CD4-positive, alpha-beta T cell (primary cell): ENCODE results near the gene CADM1. TPM values are rescaled to one million over a fixed set of nuclear protein-coding genes. Genes with fewer than 3 reads are reported as not detected.

Experiments
- ATAC-seq: fragments of 200-7000 bp; cut with Tn5 transposase; one replicate; pipeline ENCODE4 v1.10.0; 2022; ENCODE audit warnings: mild to moderate bottlenecking; ENCODE audit not compliant: poor library complexity
- CTCF ChIA-PET: fragments of 350-600 bp; sonication (Branson Sonifier 250); formaldehyde crosslinking; loops from one replicate; lab custom pipeline; 2021; ENCODE audit warnings: antibody characterized with exemption, inconsistent platforms; lab: Charles Lee
- POLR2A ChIA-PET: fragments of 350-600 bp; sonication (Branson Sonifier 250); formaldehyde crosslinking; loops from one replicate; lab custom pipeline; 2021; ENCODE audit warnings: antibody characterized with exemption, inconsistent platforms; lab: Charles Lee
- DNase-seq, 14 experiments: peaks; one replicate each; pipeline ENCODE4 v3.0.0-alpha.2; 2013 to 2020; ENCODE audit warnings: mixed read lengths in 2 of 14
- H3K27ac ChIP-seq, 2 donors: one replicate each; pipeline versions ENCODE4 v1.5.1 to v1.7.0; 2013; ENCODE audit warnings: low read length in 2 of 2, low read depth in 1 of 2, mild to moderate bottlenecking in 1 of 2
- H3K27me3 ChIP-seq, 2 experiments: 1 replicate in 1 of 2; 2 replicates in 1 of 2; pipeline versions ENCODE4 v1.6.1 to v1.7.0; 2013; ENCODE audit warnings: low read length in 2 of 2, control low read depth in 1 of 2, mild to moderate bottlenecking in 1 of 2, moderate library complexity in 1 of 2; ENCODE audit not compliant: insufficient read depth in 2 of 2, control insufficient read depth in 1 of 2
- H3K36me3 ChIP-seq: one replicate; pipeline ENCODE4 v1.6.1; 2013; ENCODE audit warnings: low read length, control low read depth; ENCODE audit not compliant: insufficient read depth
- H3K4me1 ChIP-seq: one replicate; pipeline ENCODE4 v1.6.1; 2013; ENCODE audit warnings: low read length, control low read depth; ENCODE audit not compliant: insufficient read depth
- H3K4me3 ChIP-seq: one replicate; pipeline ENCODE4 v1.5.1; 2013; ENCODE audit warnings: mild to moderate bottlenecking, low read length, moderate library complexity
- H3K9me3 ChIP-seq, 2 experiments: 1 replicate in 1 of 2; 2 replicates in 1 of 2; pipeline versions ENCODE4 v1.6.1 to v1.7.0; 2013; ENCODE audit warnings: low read length in 2 of 2, mild to moderate bottlenecking in 2 of 2, control low read depth in 1 of 2, moderate library complexity in 1 of 2; ENCODE audit not compliant: control insufficient read depth in 1 of 2, insufficient read depth in 1 of 2
- H3K27ac Mint-ChIP-seq: one replicate; pipeline ENCODE4 v1.8.0; 2020; ENCODE audit warnings: mixed read lengths
- H3K27me3 Mint-ChIP-seq: one replicate; pipeline ENCODE4 v1.8.0; 2021; ENCODE audit warnings: mixed read lengths
- H3K36me3 Mint-ChIP-seq: one replicate; pipeline ENCODE4 v1.8.0; 2021; ENCODE audit warnings: low read depth, mixed read lengths
- H3K4me1 Mint-ChIP-seq: one replicate; pipeline ENCODE4 v1.8.0; 2021; ENCODE audit warnings: low read depth, mixed read lengths
- H3K4me3 Mint-ChIP-seq: one replicate; pipeline ENCODE4 v1.8.0; 2020; ENCODE audit warnings: mild to moderate bottlenecking, mixed read lengths
- H3K9me3 Mint-ChIP-seq: one replicate; pipeline ENCODE4 v1.8.0; 2020; ENCODE audit warnings: mixed read lengths
- intact Hi-C, 2 experiments: fragments of 100-400 bp; cut with DNase I in 1 of 2; cut with micrococcal nuclease in 1 of 2; formaldehyde crosslinking; loops; one replicate each; pipeline versions ENCODE4 v1.15.1 to v1.9.0; 2023 to 2025; cut with DNase I, micrococcal nuclease
- total RNA-seq, 174 experiments: library from RNA in 2 of 174; stranded (reverse) in 2 of 174; gene quantifications; one replicate each; pipeline ENCODE4 v1.2.3 and lab custom pipeline; 2021 to 2026
- TF ChIP-seq, protein P1 (sequence below): fragments of 200-600 bp; IDR thresholded peaks from one replicate; pipeline ENCODE4 v1.8.0; 2022; ENCODE audit warnings: antibody characterized with exemption, mild to moderate bottlenecking

Gene CADM1
- total RNA-seq, 2 experiments from 2014 or later, result 1.1 to 1.4 TPM

GRCh38 chr11:115221461-115222069 is 282.6 kb downstream of the CADM1 start:
- TF ChIP-seq, protein P1, sequence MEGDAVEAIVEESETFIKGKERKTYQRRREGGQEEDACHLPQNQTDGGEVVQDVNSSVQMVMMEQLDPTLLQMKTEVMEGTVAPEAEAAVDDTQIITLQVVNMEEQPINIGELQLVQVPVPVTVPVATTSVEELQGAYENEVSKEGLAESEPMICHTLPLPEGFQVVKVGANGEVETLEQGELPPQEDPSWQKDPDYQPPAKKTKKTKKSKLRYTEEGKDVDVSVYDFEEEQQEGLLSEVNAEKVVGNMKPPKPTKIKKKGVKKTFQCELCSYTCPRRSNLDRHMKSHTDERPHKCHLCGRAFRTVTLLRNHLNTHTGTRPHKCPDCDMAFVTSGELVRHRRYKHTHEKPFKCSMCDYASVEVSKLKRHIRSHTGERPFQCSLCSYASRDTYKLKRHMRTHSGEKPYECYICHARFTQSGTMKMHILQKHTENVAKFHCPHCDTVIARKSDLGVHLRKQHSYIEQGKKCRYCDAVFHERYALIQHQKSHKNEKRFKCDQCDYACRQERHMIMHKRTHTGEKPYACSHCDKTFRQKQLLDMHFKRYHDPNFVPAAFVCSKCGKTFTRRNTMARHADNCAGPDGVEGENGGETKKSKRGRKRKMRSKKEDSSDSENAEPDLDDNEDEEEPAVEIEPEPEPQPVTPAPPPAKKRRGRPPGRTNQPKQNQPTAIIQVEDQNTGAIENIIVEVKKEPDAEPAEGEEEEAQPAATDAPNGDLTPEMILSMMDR, result no peak
- H3K4me3 Mint-ChIP-seq, result no peak overlapping the region
- H3K27me3 Mint-ChIP-seq, result peaks cover 4% of the 10 kb centered on the region

GRCh38 chr11:115220911-115221310 is 283.3 kb downstream of the CADM1 start:
- H3K27me3 ChIP-seq, result no peaks in the 10 kb centered on the region
- peaks cover 3% of the 10 kb centered on the region for H3K9me3 Mint-ChIP-seq
- H3K4me1 Mint-ChIP-seq, result no peaks in the 10 kb centered on the region
- H3K27ac ChIP-seq, result no peak overlapping the region
- no peaks in the 10 kb centered on the region for H3K4me1 ChIP-seq
- POLR2A ChIA-PET, result no interaction called here
- CTCF ChIA-PET, result no interaction called here
- H3K27ac Mint-ChIP-seq, result no peak overlapping the region
- no peak overlapping the region for H3K4me3 Mint-ChIP-seq
- DNase-seq (no peak), ATAC-seq (no peak)
- no peaks in the 10 kb centered on the region for H3K9me3 ChIP-seq
- no peaks in the 10 kb centered on the region for H3K36me3 ChIP-seq
- no peaks in the 10 kb centered on the region for H3K36me3 Mint-ChIP-seq
- H3K27me3 Mint-ChIP-seq, result no peaks in the 10 kb centered on the region
- TF ChIP-seq, protein P1, result no peak
- intact Hi-C loops, result no loop called here
- no peak overlapping the region for H3K4me3 ChIP-seq

More at GRCh38 chr11:115221461-115222069, 282.6 kb downstream of the CADM1 start:
- peaks cover 3% of the 10 kb centered on the region for H3K9me3 Mint-ChIP-seq
- Histone ChIP-seq H3K27me3 (no peaks in the 10 kb centered on the region), H3K36me3 (no peaks in the 10 kb centered on the region), H3K4me3 (no peak overlapping the region), H3K4me1 (no peaks in the 10 kb centered on the region), H3K27ac (no peak overlapping the region), H3K9me3 (no peaks in the 10 kb centered on the region)
- no peaks in the 10 kb centered on the region for H3K4me1 Mint-ChIP-seq
- H3K27ac Mint-ChIP-seq, result no peak overlapping the region
- POLR2A ChIA-PET, result no interaction called here
- no peak for DNase-seq
- H3K36me3 Mint-ChIP-seq, result no peaks in the 10 kb centered on the region
- CTCF ChIA-PET, result no interaction called here
- ATAC-seq, result no peak
- intact Hi-C loops, result no loop called here

GRCh38 chr11:115220423-115220822 is 283.8 kb downstream of the CADM1 start:
- intact Hi-C loops, result no loop called here
- H3K9me3 ChIP-seq, result no peaks in the 10 kb centered on the region
- POLR2A ChIA-PET, result no interaction called here
- no peaks in the 10 kb centered on the region for H3K4me1 ChIP-seq
- H3K27ac ChIP-seq, result no peak overlapping the region
- ATAC-seq (no peak), DNase-seq (no peak)
- Mint-ChIP-seq H3K4me1 (no peaks in the 10 kb centered on the region), H3K4me3 (no peak overlapping the region), H3K27ac (no peak overlapping the region), H3K27me3 (no peaks in the 10 kb centered on the region), H3K9me3 (peaks cover 3% of the 10 kb centered on the region), H3K36me3 (no peaks in the 10 kb centered on the region)
- TF ChIP-seq, protein P1, result no peak
- no peak overlapping the region for H3K4me3 ChIP-seq
- no peaks in the 10 kb centered on the region for H3K27me3 ChIP-seq
- CTCF ChIA-PET, result no interaction called here
- H3K36me3 ChIP-seq, result no peaks in the 10 kb centered on the region
